IPS DF 6.9 (cell line): ENCODE measurements around the gene AJM1.

Experiments
- DNase-seq: peaks from one replicate; pipeline ENCODE4 v3.0.0-alpha.2; 2013; ENCODE audit warnings: low read depth, low spot score
- H3K27ac ChIP-seq: one replicate; pipeline ENCODE4 v1.5.1; 2013; ENCODE audit warnings: low read length, control low read depth
- H3K27me3 ChIP-seq: 2 replicates; pipeline ENCODE4 v1.6.1; 2013; ENCODE audit warnings: mild to moderate bottlenecking, low read length; ENCODE audit not compliant: control insufficient read depth, insufficient read depth
- H3K36me3 ChIP-seq: 2 replicates; pipeline ENCODE4 v1.6.1; 2013; ENCODE audit warnings: low read length; ENCODE audit not compliant: control insufficient read depth, insufficient read depth
- H3K4me1 ChIP-seq: 2 replicates; pipeline ENCODE4 v1.6.1; 2013; ENCODE audit warnings: low read length; ENCODE audit not compliant: control insufficient read depth, insufficient read depth
- H3K4me3 ChIP-seq: 2 replicates; pipeline ENCODE4 v1.5.1; 2013; ENCODE audit warnings: mild to moderate bottlenecking, low read length
- H3K9me3 ChIP-seq: 2 replicates; pipeline ENCODE4 v1.6.1; 2013; ENCODE audit warnings: low read length, inconsistent platforms; ENCODE audit not compliant: control insufficient read depth, insufficient read depth
- WGBS: extraction: QIAGEN DNeasy Blood & Tissue Kit; methylation state at CpG from one replicate; pipeline ENCODE4 v1.1.7; 2013; ENCODE audit warnings: mixed read lengths, missing lambda C conversion rate; ENCODE audit not compliant: insufficient read length, insufficient coverage; 5-methylcytosine and 5-hydroxymethylcytosine counted together

The AJM1 gene

DNA sequence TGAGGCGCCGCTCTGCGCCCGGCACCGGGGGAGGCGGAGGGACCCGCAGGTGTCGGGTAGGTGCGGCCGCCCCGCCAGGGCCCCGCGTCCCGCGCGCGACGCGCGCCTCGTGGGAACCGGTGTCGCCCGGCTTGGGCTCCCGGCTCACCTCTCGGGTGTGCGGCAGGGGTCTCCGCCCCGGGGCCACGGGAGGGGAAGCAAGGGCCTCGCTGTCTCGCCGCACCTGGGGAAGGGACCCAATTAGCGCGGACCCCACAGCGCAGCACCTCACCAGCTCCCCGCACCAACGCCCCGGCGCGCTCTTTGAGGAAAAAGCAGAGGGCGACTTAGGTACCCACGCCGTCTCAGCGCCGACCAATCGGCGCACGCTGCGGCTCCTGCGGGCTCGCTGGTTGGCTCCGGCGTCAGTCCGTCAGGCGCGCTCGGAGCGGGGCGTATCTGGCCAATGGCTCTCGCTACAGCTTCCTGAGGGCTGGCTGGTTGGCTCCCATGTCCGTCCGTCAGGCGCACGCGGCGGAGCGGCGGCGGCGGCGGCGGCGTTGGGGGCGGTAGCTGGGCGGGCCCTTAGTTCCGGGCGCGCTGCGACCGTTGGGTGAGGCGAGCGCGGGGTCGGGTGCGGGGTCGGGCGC is 43.8 kb downstream of the AJM1 start, which contains the start of gene TRAF2:
TRAF2 (plus strand) TSS at position 567 of the 629 bp plus-strand sequence. CDS start 12,225 bp downstream, outside the sequence.
- Histone ChIP-seq H3K9me3 (no peaks in the 10 kb centered on the region), H3K27ac (no peak within 1 kb of the TSS), H3K4me1 (peaks cover 2% of the 10 kb centered on the region; the same call in 1 of the 2 replicates), H3K36me3 (peaks cover 3% of the 10 kb centered on the region; the same call in 1 of the 2 replicates), H3K27me3 (no peaks in the 10 kb centered on the region), H3K4me3 (peak within 1 kb of the TSS; percentile 80)
- whole genome bisulfite sequencing = no CpG with 5 or more reads among the region's 88 CpGs
- DNase-seq = peak; percentile 95

DNA sequence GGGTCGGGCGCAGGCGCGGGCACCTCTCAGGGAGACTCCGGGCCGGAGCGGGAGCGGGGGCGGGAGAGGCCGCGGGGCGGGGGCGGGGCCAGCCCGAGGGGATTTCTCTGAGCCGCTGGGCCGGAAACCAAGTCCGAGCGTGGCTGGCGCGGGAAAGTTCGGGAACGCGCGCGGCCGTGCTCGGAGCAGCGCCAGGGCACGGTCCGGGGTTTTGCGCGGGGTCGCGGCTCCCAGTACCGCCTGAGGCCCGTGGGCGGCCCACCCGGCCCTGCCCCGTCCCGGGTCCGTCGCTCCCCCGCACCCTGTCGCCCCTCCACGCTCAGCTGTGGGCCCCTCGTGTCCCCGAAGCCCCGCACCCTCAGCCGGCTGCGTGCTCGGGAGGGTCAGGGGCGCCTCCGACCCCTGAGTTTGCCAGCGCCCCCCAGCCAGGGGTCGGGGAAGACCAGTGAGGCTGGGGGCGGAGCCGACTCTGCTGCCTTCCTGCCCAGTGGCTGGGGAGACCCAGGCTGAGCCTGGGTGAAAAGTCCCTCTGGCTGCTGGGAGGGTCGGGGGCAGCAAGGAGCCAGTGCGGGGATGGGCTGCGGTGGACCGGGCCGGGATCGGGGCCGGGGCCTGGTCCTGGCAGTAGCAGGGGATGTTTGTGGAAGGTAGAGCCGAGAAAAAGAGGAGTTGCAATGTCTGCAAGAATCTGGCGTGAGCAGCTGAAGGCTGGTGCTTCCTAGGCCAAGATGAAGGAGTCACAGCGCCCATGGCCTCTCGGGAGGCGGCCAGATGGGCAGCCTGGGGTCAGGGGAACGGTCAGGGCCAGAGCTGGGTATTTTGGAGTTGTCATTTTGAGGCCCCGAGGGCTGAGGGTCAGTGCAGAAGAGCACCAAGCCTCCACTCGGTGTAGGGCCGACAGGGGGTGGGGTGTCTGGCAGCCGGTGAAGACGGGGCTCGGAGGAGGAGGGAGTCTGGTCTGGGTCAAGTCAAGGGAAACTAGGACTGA is 44.6 kb downstream of the AJM1 start:
- H3K4me3 ChIP-seq = peak overlapping the region; percentile 80
- H3K4me1 ChIP-seq = peaks cover 2% of the 10 kb centered on the region; the same call in 1 of the 2 replicates
- no peaks in the 10 kb centered on the region for H3K27me3 ChIP-seq
- DNase-seq = no peak
- peaks cover 3% of the 10 kb centered on the region; the same call in 1 of the 2 replicates for H3K36me3 ChIP-seq
- H3K27ac ChIP-seq = no peak overlapping the region
- H3K9me3 ChIP-seq = no peaks in the 10 kb centered on the region
- whole genome bisulfite sequencing = no CpG with 5 or more reads among the region's 76 CpGs

DNA sequence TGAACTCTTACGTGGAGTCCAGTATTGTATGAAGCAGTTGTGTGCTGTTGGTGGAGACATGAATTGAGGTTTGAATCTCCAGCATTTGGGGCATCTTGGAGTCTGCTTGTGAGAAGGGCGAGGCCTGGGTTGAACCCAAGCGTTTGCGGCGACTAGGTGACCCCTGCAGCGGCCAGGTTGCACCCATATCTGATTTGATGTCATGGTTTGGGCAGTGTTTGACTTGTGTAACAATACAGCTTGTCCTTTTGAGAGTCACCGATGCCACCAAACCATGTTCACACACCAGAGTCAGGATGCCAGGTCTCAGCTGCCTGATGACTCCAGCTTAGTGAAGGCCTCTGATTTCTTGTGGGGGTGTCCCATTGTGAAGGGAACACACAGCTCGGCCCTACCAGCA is 46.2 kb downstream of the AJM1 start:
- no peak for DNase-seq
- H3K4me3 ChIP-seq = no peak overlapping the region
- no peaks in the 10 kb centered on the region; the same call in 1 of the 2 replicates for H3K4me1 ChIP-seq
- WGBS = no CpG with 5 or more reads among the region's 8 CpGs
- H3K27me3 ChIP-seq = no peaks in the 10 kb centered on the region
- peaks cover 7% of the 10 kb centered on the region; the same call in 1 of the 2 replicates for H3K36me3 ChIP-seq
- no peak overlapping the region for H3K27ac ChIP-seq
- no peaks in the 10 kb centered on the region for H3K9me3 ChIP-seq

DNA sequence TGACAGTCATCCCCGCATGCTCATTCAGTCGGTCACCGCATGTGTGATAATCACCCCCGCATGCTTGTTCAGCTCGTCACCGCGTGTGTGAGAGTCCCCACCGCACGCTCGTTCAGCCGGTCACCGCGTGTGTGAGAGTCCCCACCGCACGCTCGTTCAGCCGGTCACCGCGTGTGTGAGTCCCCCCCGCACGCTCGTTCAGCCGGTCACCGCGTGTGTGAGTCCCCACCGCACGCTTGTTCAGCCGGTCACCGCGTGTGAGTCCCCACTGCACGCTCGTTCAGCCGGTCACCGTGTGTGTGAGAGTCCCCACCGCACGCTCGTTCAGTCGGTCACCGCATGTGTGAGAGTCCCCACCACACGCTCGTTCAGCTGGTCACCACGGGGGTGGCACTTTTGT is 47.6 kb downstream of the AJM1 start:
- Histone ChIP-seq H3K27me3 (no peaks in the 10 kb centered on the region), H3K9me3 (no peaks in the 10 kb centered on the region), H3K27ac (no peak overlapping the region), H3K36me3 (peaks cover 7% of the 10 kb centered on the region; the same call in 1 of the 2 replicates), H3K4me1 (no peaks in the 10 kb centered on the region; the same call in 1 of the 2 replicates), H3K4me3 (no peak overlapping the region)
- no CpG with 5 or more reads among the region's 42 CpGs for WGBS
- DNase-seq = no peak

DNA sequence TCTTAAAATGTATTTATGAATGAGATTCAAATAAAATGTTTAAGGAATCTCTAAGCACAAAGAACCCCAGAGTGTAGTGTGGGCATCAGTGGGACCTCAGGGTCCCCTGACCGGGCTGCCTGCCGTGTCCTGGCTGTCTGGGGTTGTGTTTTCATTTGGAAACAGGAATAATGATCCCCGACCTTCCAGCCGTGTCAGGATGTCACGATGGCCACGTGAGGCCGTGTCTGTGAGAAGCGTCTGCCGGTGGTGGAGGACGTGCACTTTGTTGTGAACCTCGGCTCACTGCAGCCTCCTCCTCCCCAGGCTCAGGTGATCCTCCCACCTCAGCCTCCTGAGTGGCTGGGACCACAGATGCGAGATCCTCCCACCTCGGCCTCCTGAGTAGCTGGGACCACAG is 48.4 kb downstream of the AJM1 start:
- H3K9me3 ChIP-seq = no peaks in the 10 kb centered on the region
- H3K27me3 ChIP-seq = no peaks in the 10 kb centered on the region
- no peak overlapping the region for H3K4me3 ChIP-seq
- H3K36me3 ChIP-seq = peaks cover 9% of the 10 kb centered on the region; the same call in 1 of the 2 replicates
- no peak for DNase-seq
- WGBS = no CpG with 5 or more reads among the region's 13 CpGs
- H3K27ac ChIP-seq = no peak overlapping the region
- H3K4me1 ChIP-seq = no peaks in the 10 kb centered on the region; the same call in 1 of the 2 replicates
